Astrocyte (in vitro differentiated cells and primary cell): ENCODE measurements around the gene U2AF1.
"Not testable (repeated sequence)": the region's sequence is repeated elsewhere in the genome, so short reads cannot be mapped to it uniquely, and the experiment has no call there.

ENCODE experiments used
- CTCF ChIP-seq: IDR thresholded peaks from 2 replicates; pipeline ENCODE4 v1.5.1; 2011; ENCODE audit warnings: low read depth, mild to moderate bottlenecking, inconsistent platforms, low read length, moderate library complexity; ENCODE audit not compliant: insufficient read depth
- EZH2 ChIP-seq: IDR thresholded peaks from 2 replicates; pipeline ENCODE4 v1.6.1; 2012; ENCODE audit warnings: mild to moderate bottlenecking, low read length, inconsistent platforms; ENCODE audit not compliant: insufficient read depth

DNA sequence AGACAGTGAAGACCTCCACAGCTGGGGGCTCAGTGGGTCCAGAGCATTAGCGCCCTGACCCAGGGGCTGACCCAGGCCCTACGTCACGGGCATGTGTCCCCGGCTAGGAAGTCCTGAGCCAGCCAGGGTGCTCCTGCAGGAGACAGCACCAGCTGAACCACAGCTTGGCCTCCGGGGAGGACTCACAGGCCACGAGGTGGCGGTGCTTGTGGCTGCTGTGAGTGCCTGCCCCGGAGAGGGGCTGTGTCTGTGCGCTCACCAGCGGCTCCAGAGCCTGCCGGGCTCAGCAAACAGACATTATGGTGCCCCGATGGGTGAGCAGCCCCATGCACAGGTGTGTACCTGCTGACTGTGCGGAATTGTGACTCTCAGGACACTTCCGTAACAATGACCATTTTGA, 62.8 kb downstream of the U2AF1 start:
- TF ChIP-seq CTCF, EZH2: not testable (repeated sequence)
